Measurements from ENCODE around the gene LIN28A. TPM values are rescaled to one million over a fixed set of nuclear protein-coding genes. Genes with fewer than 3 reads are reported as not detected.
A peak's percentile ranks its signal among the peaks of the same experiment; 100 is the strongest.

LIN28A gene
- total RNA-seq, 2 experiments from 2014 or later, result not detected

- intact Hi-C loops (cut with micrococcal nuclease), result loop anchor here (10.0 kb wide), 1 partner anchor 307 kb away; no protein-coding TSS in a partner anchor
- DNase-seq, result no peak
- H3K4me3 Mint-ChIP-seq, result no peak overlapping the region
These were observed 1.0 kb downstream of the LIN28A start for GRCh38 chr1:26411624-26412074.

GRCh38 chr1:26412180-26412840 is 1.7 kb downstream of the LIN28A start:
- intact Hi-C loops (cut with micrococcal nuclease), result loop anchor here (10.0 kb wide), 1 partner anchor 308 kb away; no protein-coding TSS in a partner anchor
- no peak for DNase-seq
- CTCF ChIA-PET, result interaction anchor here (0.6 to 1.3 kb wide), 4 partner anchors 19 to 131 kb away, joined by 3 to 4 read pairs (median 3); no protein-coding TSS in a partner anchor
- Mint-ChIP-seq H3K27ac (no peak overlapping the region), H3K27me3 (peaks cover 48% of the 10 kb centered on the region), H3K4me3 (no peak overlapping the region), H3K4me1 (ENCODE audit: low read depth) (peaks cover 23% of the 10 kb centered on the region), H3K36me3 (no peaks in the 10 kb centered on the region), H3K9me3 (no peaks in the 10 kb centered on the region)
- POLR2A ChIA-PET, result no interaction called here

More at GRCh38 chr1:26411624-26412074, 1.0 kb downstream of the LIN28A start:
- Mint-ChIP-seq H3K4me1 (ENCODE audit: low read depth) (peaks cover 21% of the 10 kb centered on the region), H3K27ac (no peak overlapping the region), H3K27me3 (peaks cover 48% of the 10 kb centered on the region), H3K9me3 (no peaks in the 10 kb centered on the region), H3K36me3 (no peaks in the 10 kb centered on the region)
- ChIA-PET POLR2A (no interaction called here), CTCF (interaction anchor here (0.6 kb wide), 1 partner anchor 18 kb away, joined by 3 read pairs; no protein-coding TSS in a partner anchor)

GRCh38 chr1:26413031-26413430 is 2.4 kb downstream of the LIN28A start:
- intact Hi-C loops (cut with micrococcal nuclease), result loop anchor here (10.0 kb wide), 1 partner anchor 308 kb away; no protein-coding TSS in a partner anchor
- Mint-ChIP-seq H3K9me3 (no peaks in the 10 kb centered on the region), H3K27ac (no peak overlapping the region), H3K36me3 (no peaks in the 10 kb centered on the region), H3K27me3 (peaks cover 48% of the 10 kb centered on the region), H3K4me1 (ENCODE audit: low read depth) (peaks cover 23% of the 10 kb centered on the region), H3K4me3 (no peak overlapping the region)
- no peak for DNase-seq
- CTCF ChIA-PET, result interaction anchor here (0.7 to 1.3 kb wide), 3 partner anchors 49 to 132 kb away, joined by 3 to 4 read pairs (median 3); no protein-coding TSS in a partner anchor
- POLR2A ChIA-PET, result no interaction called here

- peaks cover 15% of the 10 kb centered on the region for H3K27me3 Mint-ChIP-seq
These were observed 6.6 kb downstream of the LIN28A start for GRCh38 chr1:26417111-26417759.

GRCh38 chr1:26418865-26419349 is 8.3 kb downstream of the LIN28A start:
- Mint-ChIP-seq H3K4me1 (ENCODE audit: low read depth) (peaks cover 2% of the 10 kb centered on the region), H3K27ac (no peak overlapping the region), H3K36me3 (no peaks in the 10 kb centered on the region), H3K4me3 (no peak overlapping the region), H3K27me3 (peaks cover 2% of the 10 kb centered on the region), H3K9me3 (no peaks in the 10 kb centered on the region)
- intact Hi-C loops (cut with micrococcal nuclease), result loop anchor here (5.0 to 10.0 kb wide), 2 partner anchors 57 to 314 kb away; no protein-coding TSS in a partner anchor
- DNase-seq, result no peak
- ChIA-PET CTCF (interaction anchor here (1.0 to 4.0 kb wide), 6 partner anchors 11 to 144 kb away, joined by 3 to 35 read pairs (median 12); partner anchors contain the start of gene DHDDS), POLR2A (no interaction called here)

More at GRCh38 chr1:26417111-26417759, 6.6 kb downstream of the LIN28A start:
- H3K27ac Mint-ChIP-seq, result no peak overlapping the region
- DNase-seq, result peak; percentile 89
- CTCF ChIA-PET, result interaction anchor here (0.6 to 4.0 kb wide), 60 partner anchors 9 to 399 kb away, joined by 3 to 40 read pairs (median 5); partner anchors contain the start of genes C1orf232, CD52, CEP85 and CRYBG2
- H3K36me3 Mint-ChIP-seq, result no peaks in the 10 kb centered on the region
- peaks cover 2% of the 10 kb centered on the region for H3K4me1 Mint-ChIP-seq (ENCODE audit: low read depth)
- POLR2A ChIA-PET, result interaction anchor here (0.6 to 1.5 kb wide), 4 partner anchors 53 to 108 kb away, joined by 3 read pairs; partner anchors contain the start of gene HMGN2
- H3K9me3 Mint-ChIP-seq, result no peaks in the 10 kb centered on the region
- no peak overlapping the region for H3K4me3 Mint-ChIP-seq
- intact Hi-C loops (cut with micrococcal nuclease), result loop anchor here (5.0 to 10.0 kb wide), 2 partner anchors 55 to 312 kb away; no protein-coding TSS in a partner anchor

- Mint-ChIP-seq H3K9me3 (no peaks in the 10 kb centered on the region), H3K4me1 (ENCODE audit: low read depth) (peaks cover 2% of the 10 kb centered on the region), H3K27me3 (no peaks in the 10 kb centered on the region), H3K36me3 (no peaks in the 10 kb centered on the region), H3K4me3 (no peak overlapping the region), H3K27ac (no peak overlapping the region)
- ChIA-PET CTCF (interaction anchor here (1.0 to 1.9 kb wide), 3 partner anchors 13 to 135 kb away, joined by 3 to 5 read pairs (median 3); partner anchors contain the start of gene DHDDS), POLR2A (no interaction called here)
- DNase-seq, result no peak
- intact Hi-C loops (cut with micrococcal nuclease), result loop anchor here (5.0 to 10.0 kb wide), 2 partner anchors 57 to 315 kb away; no protein-coding TSS in a partner anchor
These were observed 8.9 kb downstream of the LIN28A start for GRCh38 chr1:26419494-26419893.

GRCh38 chr1:26429721-26430120 is 19.1 kb downstream of the LIN28A start:
- no peak overlapping the region for H3K4me3 Mint-ChIP-seq
- DNase-seq, result no peak
- ChIA-PET CTCF (interaction anchor here (2.7 to 3.9 kb wide), 2 partner anchors 12 to 41 kb away, joined by 15 to 18 read pairs; partner anchors contain the start of gene HMGN2), POLR2A (no interaction called here)
- intact Hi-C loops (cut with micrococcal nuclease), result no loop called here
- peaks cover 7% of the 10 kb centered on the region for H3K36me3 Mint-ChIP-seq
- H3K27ac Mint-ChIP-seq, result no peak overlapping the region
- H3K27me3 Mint-ChIP-seq, result no peaks in the 10 kb centered on the region
- H3K4me1 Mint-ChIP-seq (ENCODE audit: low read depth), result peaks cover 23% of the 10 kb centered on the region
- no peaks in the 10 kb centered on the region for H3K9me3 Mint-ChIP-seq

GRCh38 chr1:26431979-26432695 is 21.5 kb downstream of the LIN28A start, which contains the start of gene DHDDS:
DHDDS (plus strand) TSS chr1:26432321; CDS start chr1:26432946, 625 bp downstream.
- Mint-ChIP-seq H3K36me3 (peaks cover 7% of the 10 kb centered on the region), H3K27ac (peak within 1 kb of the TSS; percentile 80), H3K4me3 (peak within 1 kb of the TSS; percentile 91), H3K27me3 (no peaks in the 10 kb centered on the region), H3K4me1 (ENCODE audit: low read depth) (peaks cover 23% of the 10 kb centered on the region), H3K9me3 (no peaks in the 10 kb centered on the region)
- ChIA-PET POLR2A (interaction anchor here (0.8 to 2.2 kb wide), 8 partner anchors 8 to 143 kb away, joined by 3 to 19 read pairs (median 3); partner anchors contain the start of gene HMGN2), CTCF (interaction anchor here (0.8 to 3.9 kb wide), 15 partner anchors 13 to 263 kb away, joined by 3 to 32 read pairs (median 3); partner anchors contain the start of genes CEP85, HMGN2 and ZNF593)
- DNase-seq, result peak; percentile 99
- intact Hi-C loops (cut with micrococcal nuclease), result loop anchor here (1.0 kb wide), 2 partner anchors 40 to 113 kb away; partner anchors contain the start of gene HMGN2

GRCh38 chr1:26432793-26433192 is 22.2 kb downstream of the LIN28A start:
- Mint-ChIP-seq H3K4me3 (peak overlapping the region; percentile 91), H3K27ac (peak overlapping the region; percentile 80), H3K27me3 (no peaks in the 10 kb centered on the region), H3K9me3 (no peaks in the 10 kb centered on the region), H3K36me3 (peaks cover 8% of the 10 kb centered on the region), H3K4me1 (ENCODE audit: low read depth) (peaks cover 23% of the 10 kb centered on the region)
- intact Hi-C loops (cut with micrococcal nuclease), result loop anchor here (1.0 kb wide), 2 partner anchors 40 to 113 kb away; partner anchors contain the start of gene HMGN2
- DNase-seq, result no peak
- CTCF ChIA-PET, result interaction anchor here (0.8 to 3.9 kb wide), 15 partner anchors 14 to 263 kb away, joined by 3 to 32 read pairs (median 3); partner anchors contain the start of genes CEP85, HMGN2 and ZNF593
- POLR2A ChIA-PET, result interaction anchor here (0.8 to 2.2 kb wide), 8 partner anchors 7 to 144 kb away, joined by 3 to 19 read pairs (median 3); partner anchors contain the start of gene HMGN2

GRCh38 chr1:26434161-26434752 is 23.6 kb downstream of the LIN28A start:
- DNase-seq, result no peak
- CTCF ChIA-PET, result interaction anchor here (3.8 kb wide), 1 partner anchor 17 kb away, joined by 32 read pairs; no protein-coding TSS in a partner anchor
- intact Hi-C loops (cut with micrococcal nuclease), result no loop called here
- Mint-ChIP-seq H3K4me3 (no peak overlapping the region), H3K36me3 (peaks cover 16% of the 10 kb centered on the region), H3K9me3 (no peaks in the 10 kb centered on the region), H3K27me3 (no peaks in the 10 kb centered on the region), H3K27ac (no peak overlapping the region), H3K4me1 (ENCODE audit: low read depth) (peaks cover 23% of the 10 kb centered on the region)
- POLR2A ChIA-PET, result no interaction called here
